Stimulated activated CD4-positive, alpha-beta T cell treated with anti-CD3 and anti-CD28 coated beads, TNF-alpha, amount 100 ng/mL, for 1 hour (primary cell): ENCODE data around the gene PIK3R4.

Source experiments
- DNase-seq, 3 donors: peaks; one replicate each; pipeline ENCODE4 v3.0.0-alpha.2; 2020; ENCODE audit warnings: low read depth in 3 of 3, low spot score in 1 of 3

The PIK3R4 gene

DNA sequence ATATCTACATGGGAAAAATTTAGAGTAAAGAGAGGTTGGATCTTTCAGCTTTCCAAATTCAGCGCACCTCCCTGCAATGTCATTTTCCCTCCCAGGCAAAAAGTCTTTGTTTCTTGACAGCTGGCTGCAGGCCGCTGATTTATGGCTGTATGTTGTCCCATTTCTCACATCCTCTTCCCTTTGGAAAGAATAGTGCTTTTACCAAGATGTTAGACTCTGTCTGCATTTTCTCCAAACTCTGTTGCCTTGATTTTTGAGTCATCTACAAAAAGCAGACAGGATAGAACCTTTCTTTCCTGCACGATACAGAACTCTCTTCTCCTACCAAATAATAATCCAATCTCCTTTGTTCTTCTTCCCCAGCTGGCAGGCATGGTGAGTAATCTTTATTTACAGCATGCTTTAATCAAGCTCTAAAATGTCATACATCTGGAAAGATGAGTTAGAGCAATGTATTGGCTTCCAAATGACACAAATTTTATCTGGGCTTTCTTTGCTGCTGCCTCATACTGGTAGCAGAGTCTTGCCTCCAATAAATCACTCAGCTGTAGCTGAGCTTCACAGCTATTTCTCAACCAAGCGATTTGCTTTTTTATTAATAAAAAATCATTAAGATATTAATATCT lies 101.9 kb downstream of the PIK3R4 start:
- no peak for DNase-seq

- DNase-seq = no peak
Measured at GRCh38 chr3:130640027-130640426, 106.6 kb downstream of the PIK3R4 start.

GRCh38 chr3:130636480-130637234 lies 110.0 kb downstream of the PIK3R4 start:
- no peak for DNase-seq

- no peak for DNase-seq
Measured at GRCh38 chr3:130635978-130636377, 110.7 kb downstream of the PIK3R4 start.

GRCh38 chr3:130635285-130635684 lies 111.3 kb downstream of the PIK3R4 start:
- DNase-seq = no peak
